Small intestine (tissue), 7 donors: ENCODE measurements around the gene CYP46A1. TPM values are rescaled to one million over a fixed set of nuclear protein-coding genes. Genes with fewer than 3 reads are reported as not detected.
A peak's percentile ranks its signal among the peaks of the same experiment; 100 is the strongest.

Source experiments
- DNase-seq, 2 donors: peaks; one replicate each; pipeline versions ENCODE4 v3.0.0 to v3.0.0-alpha.2; 2013
- FAIRE-seq: peaks from 2 replicates; lab custom pipeline; 2012; peaks lifted over from hg19 to GRCh38; lab: Jason Lieb, UNC
- H3K27ac ChIP-seq, 3 donors: one replicate each; pipeline ENCODE4 v1.5.1; 2013; ENCODE audit warnings: low read length in 2 of 3, mild to moderate bottlenecking in 2 of 3, control low read depth in 1 of 3, inconsistent platforms in 1 of 3, low read depth in 1 of 3, moderate library complexity in 1 of 3
- H3K27me3 ChIP-seq, 3 donors: one replicate each; pipeline ENCODE4 v1.6.1; 2013; ENCODE audit warnings: low read length in 3 of 3, inconsistent platforms in 1 of 3; ENCODE audit not compliant: control insufficient read depth in 3 of 3, insufficient read depth in 3 of 3
- H3K36me3 ChIP-seq, 3 donors: one replicate each; pipeline ENCODE4 v1.6.1; 2013; ENCODE audit warnings: low read length in 3 of 3, inconsistent platforms in 1 of 3, low read depth in 1 of 3, mild to moderate bottlenecking in 1 of 3, moderate library complexity in 1 of 3; ENCODE audit not compliant: control insufficient read depth in 3 of 3, insufficient read depth in 2 of 3
- H3K4me1 ChIP-seq, 3 donors: one replicate each; pipeline ENCODE4 v1.6.1; 2013; ENCODE audit warnings: low read length in 2 of 3, inconsistent platforms in 1 of 3, low read depth in 1 of 3, mild to moderate bottlenecking in 1 of 3, moderate library complexity in 1 of 3; ENCODE audit not compliant: control insufficient read depth in 3 of 3, insufficient read depth in 2 of 3
- H3K4me3 ChIP-seq, 3 donors: one replicate each; pipeline ENCODE4 v1.5.1; 2013; ENCODE audit warnings: low read length in 3 of 3, control low read depth in 1 of 3, inconsistent platforms in 1 of 3, low read depth in 1 of 3, mild to moderate bottlenecking in 1 of 3, moderate library complexity in 1 of 3
- H3K9me3 ChIP-seq, 2 donors: one replicate each; pipeline ENCODE4 v1.6.1; 2013; ENCODE audit warnings: low read depth in 1 of 2, low read length in 1 of 2; ENCODE audit not compliant: control insufficient read depth in 2 of 2, insufficient read depth in 1 of 2
- WGBS, 3 donors: extraction: QIAGEN DNeasy Blood & Tissue Kit; methylation state at CpG; one replicate each; pipeline ENCODE4 v1.1.7; 2013; 5-methylcytosine and 5-hydroxymethylcytosine counted together
- polyA plus RNA-seq, 4 donors: library from polyadenylated mRNA; stranded (reverse) in 3 of 4; unstranded in 1 of 4; fragments of 200-250 nt in 3 of 4; fragments of 120-200 nt in 1 of 4; gene quantifications; one replicate each; pipeline versions ENCODE4 v1.2.1 to v1.2.3, GENCODE V29; 2013
- donor health status: healthy with polysubstance abuse.
- donor health status: control.
- donor health status: control.
- donor health status: Bipolar disorder and iron deficiency.
- donor health status: healthy.

The CYP46A1 gene
- polyA plus RNA-seq, 4 donors, result 0.64 to 0.96 TPM; not detected in 2

GRCh38 chr14:99685151-99685591 is 1.1 kb downstream of the CYP46A1 start:
- 49 to 65% (median 61%) methylated on average over 10 to 11 of the region's 11 CpGs for WGBS, 3 donors
- Histone ChIP-seq H3K36me3 (no peaks in the 10 kb centered on the region), H3K9me3 (no peaks in the 10 kb centered on the region), H3K4me3 (no peak overlapping the region), H3K27ac (no peak overlapping the region), H3K4me1 (peaks cover 0 to 7% (median 0%) of the 10 kb centered on the region in 3 donors), H3K27me3 (peaks cover 0 to 19% (median 0%) of the 10 kb centered on the region in 3 donors)
- DNase-seq (no peak), FAIRE-seq (no peak)

DNA sequence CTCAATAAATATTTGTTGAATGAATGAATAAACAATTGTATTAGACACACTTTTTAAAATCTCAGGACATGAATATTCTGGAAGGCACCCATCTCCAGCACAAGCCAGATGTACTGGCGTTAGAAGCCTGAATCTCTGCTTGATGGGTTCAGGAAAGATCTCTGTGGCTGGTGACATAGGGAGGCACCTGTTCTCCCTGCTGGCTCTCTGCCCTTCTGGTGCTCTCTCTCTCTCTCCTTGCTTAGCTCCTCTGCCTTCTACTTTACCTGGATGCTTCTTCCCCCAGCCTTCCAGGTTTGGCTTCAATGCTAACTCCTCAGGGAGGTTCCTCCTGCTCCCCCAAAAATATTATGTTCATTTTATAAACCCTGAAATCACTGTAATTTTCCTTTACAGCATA is 1.5 kb downstream of the CYP46A1 start:
- Histone ChIP-seq H3K27me3 (peaks cover 0 to 18% (median 0%) of the 10 kb centered on the region in 3 donors), H3K9me3 (no peaks in the 10 kb centered on the region), H3K27ac (no peak overlapping the region), H3K4me3 (no peak overlapping the region), H3K4me1 (peaks cover 0 to 7% (median 0%) of the 10 kb centered on the region in 3 donors), H3K36me3 (no peaks in the 10 kb centered on the region)
- 30 to 56% (median 46%) methylated on average over 1 of the region's 1 CpG for WGBS, 3 donors
- no peak for DNase-seq
- no peak for FAIRE-seq

DNA sequence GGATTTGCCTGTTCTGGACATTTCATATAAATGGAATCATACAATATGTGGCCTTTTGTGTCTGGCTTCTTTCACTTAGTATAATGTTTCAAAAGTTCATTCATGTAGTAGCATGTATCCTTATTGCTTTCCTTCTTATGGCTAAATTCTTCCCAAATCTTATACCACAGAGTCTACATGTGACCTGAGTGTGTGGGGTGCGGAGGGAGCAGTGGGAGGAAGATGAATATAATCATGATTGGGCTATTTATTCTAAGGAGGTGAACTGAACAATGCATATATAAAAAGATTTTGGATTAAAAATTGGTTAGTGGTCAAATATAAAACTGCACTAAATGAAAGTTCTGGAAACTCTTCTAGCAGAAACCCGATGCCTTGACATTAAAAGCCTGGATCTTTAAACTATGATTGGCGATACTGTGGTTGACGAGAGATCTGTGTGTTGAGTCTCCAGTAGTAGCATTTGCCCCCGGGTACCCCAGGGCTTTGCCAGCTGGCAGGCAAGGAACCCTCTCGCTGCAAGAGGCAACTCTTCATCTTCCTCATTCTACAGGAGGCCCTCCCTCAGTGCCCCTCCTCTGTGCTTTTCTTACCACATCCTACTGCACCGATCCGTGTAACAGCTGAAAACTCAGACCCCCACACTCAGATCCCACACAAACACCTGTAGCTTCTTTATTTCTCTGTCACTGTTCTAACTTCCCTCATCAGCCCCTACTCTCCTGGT is 2.6 kb downstream of the CYP46A1 start:
- Histone ChIP-seq H3K4me1 (peaks cover 0 to 7% (median 0%) of the 10 kb centered on the region in 3 donors), H3K4me3 (no peak overlapping the region), H3K9me3 (no peaks in the 10 kb centered on the region), H3K27me3 (peaks cover 0 to 25% (median 0%) of the 10 kb centered on the region in 3 donors), H3K27ac (no peak overlapping the region), H3K36me3 (no peaks in the 10 kb centered on the region)
- 70 to 77% (median 76%) methylated on average over 8 of the region's 8 CpGs for WGBS, 3 donors
- FAIRE-seq (no peak), DNase-seq (no peak)

GRCh38 chr14:99687284-99688209 is 3.4 kb downstream of the CYP46A1 start:
- no peak overlapping the region for H3K4me3 ChIP-seq
- peak in 1 of 2 donors; percentile 37 for DNase-seq
- 48 to 60% (median 52%) methylated on average over 12 of the region's 12 CpGs for WGBS, 3 donors
- no peaks in the 10 kb centered on the region for H3K36me3 ChIP-seq
- H3K27ac ChIP-seq, result no peak overlapping the region
- peaks cover 0 to 27% (median 0%) of the 10 kb centered on the region in 3 donors for H3K27me3 ChIP-seq
- H3K4me1 ChIP-seq, result peaks cover 0 to 7% (median 0%) of the 10 kb centered on the region in 3 donors
- FAIRE-seq, result no peak
- no peaks in the 10 kb centered on the region for H3K9me3 ChIP-seq

DNA sequence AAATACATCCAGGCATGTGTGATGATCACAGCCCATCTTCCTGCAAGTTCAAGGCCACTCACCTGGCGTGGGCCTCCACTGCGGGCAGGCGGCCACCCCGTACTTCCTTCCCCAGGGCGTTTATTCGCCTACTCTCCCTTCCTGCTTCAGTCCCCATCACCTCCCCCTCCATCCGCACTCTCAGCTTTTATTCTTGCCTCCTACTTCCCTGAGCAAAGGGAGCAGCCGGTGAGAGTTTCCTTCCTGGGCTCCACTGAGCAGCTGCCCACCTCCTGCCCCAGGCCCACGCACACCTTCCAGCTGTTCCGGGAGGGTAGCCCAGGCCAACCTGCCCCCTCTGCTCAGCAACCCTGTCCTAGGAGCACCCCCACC is 4.1 kb downstream of the CYP46A1 start:
- WGBS, 3 donors, result 51 to 78% (median 53%) methylated on average over 10 of the region's 10 CpGs
- no peaks in the 10 kb centered on the region for H3K9me3 ChIP-seq
- H3K27me3 ChIP-seq, result peaks cover 0 to 27% (median 0%) of the 10 kb centered on the region in 3 donors
- FAIRE-seq (no peak), DNase-seq (no peak)
- no peak overlapping the region for H3K4me3 ChIP-seq
- H3K27ac ChIP-seq, result no peak overlapping the region
- H3K36me3 ChIP-seq, result no peaks in the 10 kb centered on the region
- peaks cover 0 to 3% (median 0%) of the 10 kb centered on the region in 3 donors for H3K4me1 ChIP-seq

- H3K36me3 ChIP-seq, result no peaks in the 10 kb centered on the region
- no peaks in the 10 kb centered on the region for H3K4me1 ChIP-seq
- peaks cover 0 to 27% (median 0%) of the 10 kb centered on the region in 3 donors for H3K27me3 ChIP-seq
- FAIRE-seq (no peak), DNase-seq (no peak)
- H3K4me3 ChIP-seq, result no peak overlapping the region
- no peaks in the 10 kb centered on the region for H3K9me3 ChIP-seq
- no peak overlapping the region for H3K27ac ChIP-seq
- WGBS, 3 donors, result 82 to 93% (median 83%) methylated on average over 11 of the region's 11 CpGs
These were observed 4.5 kb downstream of the CYP46A1 start for GRCh38 chr14:99688629-99689028.

DNA sequence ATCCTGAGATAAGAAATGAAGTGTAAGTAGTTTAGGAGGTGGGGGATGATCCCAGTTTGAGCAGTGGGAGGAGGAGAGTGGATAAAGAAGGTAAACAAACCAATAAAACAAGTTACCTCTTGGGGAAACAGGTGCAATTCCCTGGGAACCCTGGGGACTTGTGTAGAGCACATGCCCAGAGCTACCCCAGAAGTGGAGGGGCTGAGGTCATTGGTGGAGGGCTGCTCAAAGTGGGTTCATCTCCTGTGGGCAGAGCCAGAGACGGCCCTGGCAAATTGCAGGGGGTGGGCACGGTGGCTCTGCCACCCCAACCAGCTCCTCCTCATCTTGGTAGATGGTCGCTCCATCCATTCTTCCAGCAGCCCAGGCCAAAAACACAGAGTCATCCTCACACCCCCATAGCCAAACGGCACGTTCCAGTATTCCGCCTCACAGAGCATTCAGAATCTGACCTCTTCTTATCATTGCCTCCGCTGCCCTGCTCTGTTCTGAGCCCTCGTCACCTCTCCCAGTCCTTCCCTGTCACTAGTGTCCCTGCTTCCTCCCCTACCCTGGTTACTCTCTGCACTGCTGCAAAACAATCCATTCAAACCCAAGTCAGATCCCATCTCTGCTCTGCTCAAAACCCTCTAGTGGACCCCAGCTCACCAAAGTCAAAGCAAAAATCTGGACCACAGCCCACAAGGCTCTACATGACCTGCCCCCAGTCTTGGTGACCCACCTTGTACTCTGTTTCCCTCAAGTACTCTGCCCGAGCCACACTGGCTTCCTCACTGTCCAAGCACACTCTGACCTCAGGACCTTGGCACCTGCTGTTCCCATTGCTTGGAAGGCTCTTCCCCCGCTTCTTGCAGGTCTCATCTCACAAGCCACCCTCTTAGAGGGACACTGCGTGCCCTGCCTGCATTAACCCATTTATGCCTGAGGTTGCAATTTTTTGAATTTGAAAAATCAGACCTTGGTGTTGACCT is 5.5 kb downstream of the CYP46A1 start:
- no peaks in the 10 kb centered on the region for H3K36me3 ChIP-seq

More for the DNA sequence above, 5.5 kb downstream of the CYP46A1 start:
- FAIRE-seq (no peak), DNase-seq (no peak)
- no peak overlapping the region for H3K4me3 ChIP-seq
- peaks cover 0 to 27% (median 0%) of the 10 kb centered on the region in 3 donors for H3K27me3 ChIP-seq
- H3K4me1 ChIP-seq, result no peaks in the 10 kb centered on the region
- H3K9me3 ChIP-seq, result no peaks in the 10 kb centered on the region
- WGBS, 3 donors, result 57 to 80% (median 64%) methylated on average over 11 of the region's 11 CpGs
- no peak overlapping the region for H3K27ac ChIP-seq
